CD4-positive, alpha-beta T cell treated with Interleukin-21 for 1 hour (primary cell): ENCODE data around the gene ACTRT3.
A peak's percentile ranks its signal among the peaks of the same experiment; 100 is the strongest.
"Not testable (repeated sequence)": the region's sequence is repeated elsewhere in the genome, so short reads cannot be mapped to it uniquely, and the experiment has no call there.

Experiments
- DNase-seq: peaks from one replicate; pipeline ENCODE4 v3.0.0-alpha.2; 2020

Gene ACTRT3

GRCh38 chr3:169772305-169772896 is 3.0 kb upstream of the ACTRT3 start:
- no peak for DNase-seq

- DNase-seq = peak; percentile 92
Measured at GRCh38 chr3:169771497-169772304, 2.3 kb upstream of the ACTRT3 start.

DNA sequence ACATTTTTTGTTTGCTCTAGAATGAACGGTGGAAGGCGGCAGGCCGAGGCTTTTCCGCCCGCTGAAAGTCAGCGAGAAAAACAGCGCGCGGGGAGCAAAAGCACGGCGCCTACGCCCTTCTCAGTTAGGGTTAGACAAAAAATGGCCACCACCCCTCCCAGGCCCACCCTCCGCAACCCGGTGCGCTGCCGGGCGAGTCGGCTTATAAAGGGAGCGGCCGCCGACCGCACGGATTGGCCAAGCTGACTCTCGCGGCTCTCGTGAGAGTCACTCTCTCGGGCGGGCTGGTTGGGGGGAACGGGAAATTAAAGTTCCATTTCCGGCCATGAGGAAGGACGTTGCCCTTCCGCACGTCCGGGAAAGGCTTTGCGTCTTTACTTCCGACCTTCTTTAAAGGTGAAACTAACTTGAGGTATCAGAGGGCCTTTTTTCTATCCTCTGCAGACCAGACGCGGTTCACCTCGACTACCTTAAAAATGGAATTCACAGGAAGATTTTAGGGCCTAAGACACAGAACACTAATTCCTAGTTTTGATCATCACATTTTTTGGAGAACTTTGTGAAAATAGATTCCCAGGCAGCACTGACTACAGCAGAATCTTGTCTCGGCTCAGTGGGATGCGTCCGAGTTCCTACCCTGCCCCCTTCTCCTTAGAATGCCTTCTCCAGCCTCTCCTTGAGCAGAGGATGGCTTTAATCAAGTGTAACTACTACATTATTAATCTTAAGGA is 4.3 kb downstream of the ACTRT3 start, which contains the start of gene TERC:
TERC (minus strand) TSS at position 179 of the 731 bp plus-strand sequence.
- peak; percentile 97 for DNase-seq

GRCh38 chr3:169764312-169764881 is 5.0 kb downstream of the ACTRT3 start:
- DNase-seq = peak; percentile 76

GRCh38 chr3:169760479-169760878 is 8.9 kb downstream of the ACTRT3 start:
- DNase-seq = no peak

DNA sequence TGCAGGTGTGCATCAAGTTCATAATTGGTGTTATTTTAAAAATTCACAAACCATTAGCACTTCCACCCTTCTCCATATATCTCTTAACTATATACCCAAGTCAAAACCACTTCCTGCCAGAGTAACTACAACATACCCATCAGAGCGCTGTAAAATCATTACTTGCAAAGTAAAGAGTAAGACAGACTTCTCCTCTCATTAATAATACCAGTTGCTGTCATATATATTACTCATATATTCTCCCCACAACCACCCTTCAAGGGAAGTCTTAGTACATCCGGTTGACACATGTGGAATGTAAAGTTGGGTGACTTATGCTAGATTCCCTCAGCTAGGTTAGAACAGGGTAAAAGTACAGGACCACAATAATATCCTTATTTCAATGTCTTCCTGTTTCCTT is 10.1 kb downstream of the ACTRT3 start:
- peak; percentile 37 for DNase-seq

GRCh38 chr3:169758359-169758994 is 10.9 kb downstream of the ACTRT3 start:
- no peak for DNase-seq

GRCh38 chr3:169755488-169755887 is 13.9 kb downstream of the ACTRT3 start:
- no peak for DNase-seq

DNA sequence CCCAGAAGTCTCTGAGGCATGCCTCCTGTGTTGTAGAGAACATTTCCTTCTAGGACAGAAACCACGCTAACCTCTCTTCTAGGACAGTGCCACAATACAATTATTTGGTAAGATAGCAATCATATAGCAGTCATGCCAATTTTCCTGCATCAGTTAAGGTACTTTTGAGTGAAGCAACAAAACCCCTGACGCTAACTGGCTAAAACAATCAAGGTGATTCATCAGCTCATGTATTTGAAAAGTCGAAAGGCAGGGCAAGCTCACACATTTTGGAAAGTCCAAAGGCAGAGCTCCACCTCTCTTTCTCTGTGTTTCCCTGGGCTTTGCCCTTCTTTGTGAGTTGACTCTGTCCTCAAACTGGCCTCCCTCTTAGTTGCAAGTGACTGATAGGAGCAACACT is 14.7 kb downstream of the ACTRT3 start:
- DNase-seq = no peak

DNA sequence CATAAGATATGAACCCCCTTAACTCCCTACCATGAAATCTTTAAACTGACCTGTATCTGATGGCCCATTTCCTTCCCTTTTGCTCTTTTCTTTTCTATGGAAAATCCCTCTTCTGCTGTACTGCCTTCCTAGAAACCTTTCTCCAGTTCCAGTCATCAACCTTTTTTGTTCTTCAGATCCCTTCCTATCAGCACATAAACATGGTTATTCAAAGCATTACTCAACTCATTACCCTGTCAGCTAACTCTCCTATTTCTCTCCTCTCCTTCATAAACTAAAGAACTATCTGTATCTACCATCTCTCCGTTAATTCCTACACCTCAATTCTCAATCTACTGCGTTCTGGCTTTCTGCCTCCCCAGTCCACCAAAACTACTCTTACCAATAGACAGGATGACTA is 17.5 kb downstream of the ACTRT3 start:
- no peak for DNase-seq

DNA sequence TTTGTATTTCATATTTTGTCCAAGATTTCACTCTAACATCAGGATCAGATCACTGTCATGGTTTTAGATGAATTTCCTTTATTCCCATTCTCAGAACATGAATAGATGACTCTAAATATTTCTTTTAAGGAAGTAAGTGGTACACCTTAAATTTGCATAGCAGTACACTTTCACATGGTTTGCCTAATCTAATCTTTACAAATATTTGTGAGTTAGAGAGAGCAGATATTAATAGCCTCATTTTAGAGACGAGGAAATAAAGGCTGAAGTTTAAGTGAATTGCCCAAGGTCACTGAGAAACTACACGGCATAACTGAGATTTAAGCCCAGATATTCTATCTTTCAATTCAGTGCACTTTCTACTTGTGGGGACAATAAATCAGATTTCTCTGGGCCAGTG is 18.7 kb downstream of the ACTRT3 start:
- no peak for DNase-seq

- no peak for DNase-seq
Measured at GRCh38 chr3:169748670-169749069, 20.7 kb downstream of the ACTRT3 start.

- no peak for DNase-seq
Measured at GRCh38 chr3:169746924-169747323, 22.4 kb downstream of the ACTRT3 start.

DNA sequence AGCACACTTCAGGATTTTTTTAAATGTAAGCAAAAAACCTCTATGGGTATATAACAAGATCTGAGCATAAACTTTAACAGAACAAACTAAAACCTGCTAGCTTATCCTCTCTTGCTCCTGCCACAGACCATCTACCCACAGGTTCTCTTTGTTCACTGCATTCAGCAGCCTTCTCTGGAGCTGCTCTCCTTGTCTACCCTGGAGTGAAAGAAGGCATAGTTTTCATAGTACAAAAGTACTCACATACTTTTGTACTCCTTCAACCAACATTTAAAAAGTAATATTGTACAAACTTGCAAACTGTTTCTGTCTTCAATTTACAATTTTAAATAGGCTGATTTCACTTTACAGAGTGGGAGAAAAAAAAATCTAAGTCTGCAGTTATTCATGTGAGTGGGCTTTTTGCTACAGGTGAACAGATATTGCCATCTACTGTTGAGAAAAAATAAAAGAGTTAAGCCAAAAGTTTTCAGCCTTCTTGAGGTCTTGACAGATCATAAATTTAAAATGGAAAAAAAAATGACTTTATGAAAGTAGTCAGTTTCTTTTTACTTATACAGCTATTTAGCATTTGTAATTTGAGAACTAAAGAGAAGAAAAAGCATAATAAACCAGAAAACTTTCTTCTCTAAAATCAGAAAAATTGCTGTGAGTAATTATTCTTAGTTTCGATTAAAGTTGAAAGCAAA is 24.9 kb downstream of the ACTRT3 start:
- no peak for DNase-seq

DNA sequence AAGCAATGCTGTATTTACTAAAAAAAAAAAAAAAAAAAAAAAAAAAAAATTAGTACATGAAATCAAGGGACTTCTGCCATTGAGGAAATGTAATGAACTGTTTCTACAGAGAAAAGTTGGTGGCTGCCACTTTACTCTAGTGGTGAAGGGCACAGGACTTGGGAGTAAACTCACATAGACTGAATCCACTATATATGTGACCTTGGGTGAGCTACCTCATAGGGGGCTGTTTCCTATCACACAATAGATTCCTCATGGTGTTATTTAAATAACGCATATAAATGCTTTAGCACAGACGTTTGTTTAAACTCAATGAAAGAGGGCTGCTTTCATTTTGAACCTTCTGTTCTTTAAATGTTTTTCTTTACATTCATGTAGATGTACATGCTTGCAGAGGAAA is 30.3 kb downstream of the ACTRT3 start:
- DNase-seq = no peak

DNA sequence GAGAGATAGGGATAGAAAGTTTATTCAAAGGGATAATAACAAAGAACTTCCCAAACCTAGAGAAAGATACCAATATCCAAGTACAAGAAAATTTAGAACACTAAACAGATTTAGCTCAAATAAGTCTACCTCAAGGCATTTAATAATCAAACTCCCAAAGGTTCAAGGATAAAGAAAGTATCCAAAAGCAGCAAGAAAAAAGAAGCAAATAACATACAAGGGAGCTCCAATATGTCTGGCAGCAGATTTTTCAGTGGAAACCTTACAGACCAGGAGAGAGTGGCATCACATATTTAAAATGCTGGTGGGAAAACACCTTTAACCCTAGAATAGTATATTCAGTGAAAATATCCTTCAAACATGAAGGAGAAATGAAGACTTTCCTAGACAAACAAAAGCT is 37.5 kb downstream of the ACTRT3 start:
- DNase-seq = not testable (repeated sequence)

DNA sequence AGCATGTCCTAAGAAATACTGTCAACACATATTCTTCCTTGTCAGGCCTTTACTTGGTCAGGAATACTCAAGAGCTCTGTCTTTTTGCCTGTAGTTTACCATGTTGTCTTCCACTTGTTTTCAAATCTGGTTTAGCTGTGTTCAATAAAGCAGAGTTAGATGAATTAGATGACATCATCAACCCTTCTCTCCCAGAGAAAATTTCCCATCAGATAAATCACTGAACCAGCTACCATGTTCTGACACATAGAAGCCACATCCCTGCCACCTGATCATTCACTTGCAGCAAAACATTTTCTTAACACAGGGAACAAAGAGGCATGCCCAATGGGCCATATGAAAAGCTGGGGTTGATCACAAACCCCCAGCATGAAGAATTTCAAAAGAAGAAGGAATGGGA is 46.6 kb downstream of the ACTRT3 start:
- DNase-seq = no peak

DNA sequence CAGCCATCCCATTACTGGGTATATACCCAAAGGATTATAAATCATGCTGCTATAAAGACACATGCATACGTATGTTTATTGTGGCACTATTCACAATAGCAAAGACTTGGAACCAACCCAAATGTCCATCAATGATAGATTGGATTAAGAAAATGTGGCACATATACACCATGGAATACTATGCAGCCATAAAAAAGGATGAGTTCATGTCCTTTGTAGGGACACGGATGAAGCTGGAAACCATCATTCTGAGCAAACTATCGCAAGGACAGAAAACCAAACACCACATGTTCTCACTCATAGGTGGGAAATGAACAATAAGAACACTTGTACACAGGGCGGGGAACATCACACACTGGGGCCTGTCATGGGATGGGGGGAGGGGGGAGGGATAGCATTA is 50.9 kb downstream of the ACTRT3 start:
- not testable (repeated sequence) for DNase-seq
